ENCODE data around the gene MRPL54. TPM values are rescaled to one million over a fixed set of nuclear protein-coding genes. Genes with fewer than 3 reads are reported as not detected.
"Not testable (repeated sequence)": the region's sequence is repeated elsewhere in the genome, so short reads cannot be mapped to it uniquely, and the experiment has no call there.

MRPL54 gene
- total RNA-seq, 1 donor from 2014 or later = 35.3 TPM

DNA sequence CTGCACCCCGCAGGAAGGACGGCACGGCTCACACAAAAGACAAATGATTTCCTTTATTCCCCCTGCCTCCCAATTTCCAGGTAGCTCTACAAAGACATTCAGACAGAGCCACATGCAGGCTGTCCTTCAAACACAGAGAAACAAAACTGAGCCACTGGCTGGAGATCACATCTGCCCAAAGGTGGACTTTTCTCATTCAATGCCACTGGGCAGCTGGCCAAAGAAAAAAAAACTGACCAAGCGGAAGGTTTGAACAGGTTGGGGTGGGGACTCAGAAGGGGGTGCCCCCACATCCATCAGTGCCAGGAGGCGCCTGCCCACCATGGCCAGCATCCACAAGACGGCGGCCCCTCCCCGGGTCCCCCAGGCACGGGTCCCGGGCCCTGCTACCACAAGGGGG is 41.5 kb downstream of the MRPL54 start:
- ATAC-seq (no peak), DNase-seq (ENCODE audit: low spot score) (no peak)
- intact Hi-C loops (cut with DNase I) = no loop called here

DNA sequence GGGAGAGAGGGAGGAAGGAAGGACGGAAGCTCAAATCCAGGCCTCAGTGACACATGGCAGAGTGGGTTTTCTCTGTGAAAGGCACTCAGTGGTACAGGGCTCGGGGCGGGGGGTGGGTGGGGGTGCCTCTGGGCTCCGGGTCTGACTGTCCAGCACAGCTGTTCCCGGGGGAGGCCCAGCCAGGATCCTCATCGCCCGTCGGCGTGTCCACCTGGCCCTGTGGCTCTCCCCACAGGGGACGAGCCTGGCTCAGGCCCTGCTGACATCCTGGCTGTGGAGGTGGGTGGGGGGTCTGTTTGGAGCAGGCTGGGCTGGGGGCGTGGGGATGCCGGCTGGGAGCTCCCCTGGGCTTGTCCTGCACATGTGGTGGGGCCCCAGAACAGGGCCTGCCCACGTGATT is 41.9 kb downstream of the MRPL54 start:
- intact Hi-C loops (cut with DNase I) = no loop called here
- ATAC-seq = no peak
- DNase-seq (ENCODE audit: low spot score) = no peak

DNA sequence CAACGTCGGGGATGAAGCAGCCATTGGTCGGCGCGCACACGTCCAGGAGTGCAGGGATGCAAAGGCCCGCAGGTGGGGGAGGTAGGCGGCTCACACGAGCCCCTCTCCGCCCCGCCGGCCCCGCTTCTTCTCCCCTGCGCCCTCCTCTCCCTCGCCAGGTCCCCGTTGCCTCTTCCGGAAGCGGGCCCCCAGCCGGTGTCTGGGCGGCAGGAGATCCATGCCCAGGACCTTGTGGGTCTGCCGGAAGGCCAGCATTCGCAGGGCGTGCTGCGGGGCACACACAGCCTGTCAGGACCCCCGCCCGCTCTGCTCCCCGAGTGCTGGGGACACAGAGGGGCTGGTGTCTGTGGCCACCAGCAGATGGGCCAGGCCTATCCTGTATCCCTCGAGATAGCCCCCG is 43.4 kb downstream of the MRPL54 start:
- intact Hi-C loops (cut with DNase I) = no loop called here
- ATAC-seq = no peak
- no peak for DNase-seq (ENCODE audit: low spot score)

DNA sequence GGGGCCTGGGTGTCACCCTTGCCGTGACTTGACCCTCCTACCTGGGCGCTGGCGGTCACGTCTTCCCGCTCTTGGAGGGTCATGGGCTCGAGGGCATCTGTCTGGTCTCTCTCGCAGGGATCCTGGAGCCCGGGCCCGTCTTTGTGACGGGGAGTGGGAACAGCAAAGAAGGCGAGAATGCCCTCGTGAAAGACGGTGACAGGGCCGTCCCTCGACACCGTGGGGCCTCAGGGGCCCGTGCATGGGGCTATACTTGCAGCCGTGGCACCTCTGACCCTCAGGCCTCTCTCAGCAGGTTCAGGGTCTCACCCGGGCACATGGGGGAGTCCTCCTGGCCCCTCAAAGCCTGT is 44.6 kb downstream of the MRPL54 start:
- no peak for DNase-seq (ENCODE audit: low spot score)
- intact Hi-C loops (cut with DNase I) = no loop called here
- no peak for ATAC-seq

DNA sequence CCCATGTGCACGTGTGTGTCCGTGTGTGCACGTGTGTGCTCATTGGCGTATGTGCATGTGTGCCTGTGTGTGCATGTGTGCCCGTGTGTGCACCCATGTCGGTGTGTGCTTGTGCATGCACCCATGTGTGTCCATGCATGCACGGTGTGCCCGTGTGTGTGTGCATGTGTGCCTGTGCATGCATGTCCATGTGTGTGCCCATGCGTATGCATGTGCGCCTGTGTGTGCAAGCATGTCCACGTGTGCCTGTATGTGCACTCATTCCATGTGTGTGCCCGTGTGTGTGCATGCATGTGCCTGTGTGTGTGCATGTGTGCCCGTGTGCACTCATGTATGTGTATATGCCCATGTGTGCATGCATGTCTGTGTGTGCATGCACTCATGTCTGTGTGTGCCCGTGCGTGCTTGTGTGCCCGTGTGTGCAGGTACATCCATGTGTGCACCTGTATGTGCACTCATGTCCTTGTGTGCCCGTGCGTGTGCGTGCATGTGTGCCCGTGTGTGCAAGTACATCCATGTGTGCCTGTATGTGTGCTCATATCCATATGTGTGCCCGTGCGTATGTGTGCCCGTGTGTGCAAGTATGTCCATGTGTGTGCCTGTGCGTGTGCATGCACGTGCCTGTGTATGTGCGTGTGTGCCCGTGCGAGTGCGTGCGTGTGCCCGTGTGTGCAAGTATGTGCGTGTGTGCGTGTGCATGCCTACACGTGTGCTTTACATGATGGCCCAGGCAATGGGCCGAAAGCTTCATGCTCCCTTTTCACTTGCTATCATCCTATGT is 45.3 kb downstream of the MRPL54 start:
- no peak for DNase-seq (ENCODE audit: low spot score)
- intact Hi-C loops (cut with DNase I) = no loop called here
- ATAC-seq = no peak

DNA sequence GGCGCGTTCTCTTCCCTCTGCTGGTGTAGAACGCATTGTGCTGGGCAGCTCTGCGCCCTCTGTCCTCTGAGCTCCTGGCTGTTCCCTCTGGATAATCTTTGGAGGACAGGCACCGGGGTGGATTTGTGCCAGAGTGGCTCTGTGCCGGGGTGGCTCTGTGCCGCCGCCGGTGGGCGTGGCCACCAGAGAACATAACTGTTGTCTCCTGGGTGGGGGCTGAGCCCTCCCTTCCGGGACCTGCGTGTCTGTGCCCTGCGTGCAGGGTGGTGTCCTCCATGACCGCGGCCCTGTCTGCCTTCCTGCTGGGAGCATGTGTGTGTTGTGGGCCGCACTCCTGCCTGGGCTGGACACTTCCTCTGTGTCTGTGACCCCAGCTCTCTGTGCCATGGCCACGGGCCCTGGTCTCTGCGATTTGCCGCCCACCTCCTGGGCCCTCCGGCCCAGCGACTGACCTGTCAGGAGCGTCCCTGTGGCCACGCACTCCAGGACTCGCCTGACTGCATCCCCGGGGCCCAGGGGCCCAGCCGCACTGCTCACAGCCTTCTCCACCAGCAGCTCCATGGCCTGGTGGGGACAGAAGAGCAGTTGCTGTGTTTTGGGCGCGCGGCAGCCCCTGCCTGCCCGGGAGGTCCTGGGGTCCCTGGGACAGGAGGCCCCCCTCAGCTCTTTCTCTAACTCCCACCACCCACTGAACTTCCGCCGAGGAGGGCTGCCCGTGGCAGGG is 46.1 kb downstream of the MRPL54 start:
- intact Hi-C loops (cut with DNase I) = no loop called here
- no peak for ATAC-seq
- DNase-seq (ENCODE audit: low spot score) = no peak

DNA sequence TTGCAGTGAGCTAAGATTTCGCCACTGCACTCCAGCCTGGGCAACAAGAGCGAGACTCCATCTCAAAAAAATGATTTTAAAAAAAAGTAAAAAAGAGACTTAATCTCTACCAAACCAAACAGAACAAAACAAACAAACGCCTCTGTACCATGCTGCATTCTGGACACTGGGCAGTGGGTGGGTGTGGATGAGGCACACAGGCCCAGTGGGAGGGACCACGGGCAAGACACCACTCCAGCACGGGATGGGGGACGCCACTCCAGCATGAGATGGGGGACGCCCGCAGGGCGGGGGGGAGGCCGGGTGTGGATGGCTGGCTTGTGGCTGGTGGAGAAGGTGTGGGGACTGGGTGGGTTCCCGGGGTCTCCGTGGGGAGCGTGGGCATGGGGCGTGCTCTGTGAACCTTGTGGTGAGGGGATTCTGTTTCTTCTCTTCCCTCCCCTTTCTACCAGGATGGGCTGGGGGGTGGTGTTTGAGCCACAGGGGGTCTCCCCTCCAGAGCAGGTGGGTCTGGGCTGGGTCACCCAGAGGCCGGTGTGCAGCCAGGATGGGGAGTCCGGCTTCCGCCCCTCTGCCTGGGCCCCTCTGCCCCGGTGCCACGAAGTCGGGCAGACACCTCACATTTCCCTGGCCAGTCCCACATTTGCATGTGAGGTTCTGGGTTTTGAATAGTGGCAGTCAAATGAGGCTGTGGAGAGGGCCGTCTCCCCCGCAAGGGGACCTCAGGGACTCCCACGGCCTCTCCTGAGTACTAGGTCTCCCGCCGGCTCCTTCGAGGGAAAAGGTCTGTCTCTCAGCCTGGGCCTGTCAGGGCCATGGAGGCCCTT is 47.6 kb downstream of the MRPL54 start:
- intact Hi-C loops (cut with DNase I) = no loop called here
- no peak for DNase-seq (ENCODE audit: low spot score)
- ATAC-seq = no peak

DNA sequence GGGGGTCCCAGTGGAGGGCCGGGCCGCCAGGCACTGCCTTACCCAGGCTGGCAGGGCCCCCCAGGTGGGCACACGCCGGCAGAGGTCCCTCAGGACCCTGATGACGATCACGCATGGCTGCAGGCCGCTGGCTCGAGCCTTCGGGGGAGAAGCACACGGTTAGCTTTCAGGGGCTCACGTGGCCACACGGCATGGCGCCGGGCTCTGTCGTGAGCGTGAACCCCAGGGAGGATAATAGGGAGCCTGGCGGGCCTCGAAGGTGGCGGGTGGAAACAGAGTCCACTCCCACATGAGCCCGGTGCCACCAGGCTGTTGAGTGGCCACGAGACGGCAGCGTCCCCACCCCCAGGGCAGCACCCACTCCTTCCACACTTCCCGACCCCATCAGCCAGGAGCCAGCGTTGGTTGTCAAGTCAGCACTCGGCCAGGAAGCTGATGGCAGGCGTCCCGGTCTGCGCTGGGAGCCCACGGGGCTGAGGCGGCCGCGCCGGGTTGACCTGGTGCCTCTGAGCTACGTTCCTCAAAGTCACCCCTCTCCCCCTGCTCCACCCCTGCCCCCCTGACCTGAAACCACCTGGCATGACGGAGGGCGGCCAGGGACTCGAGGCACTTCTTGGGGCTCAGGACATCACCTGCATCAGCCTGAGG is 48.4 kb downstream of the MRPL54 start:
- DNase-seq (ENCODE audit: low spot score) (no peak), ATAC-seq (peak; percentile 25)
- intact Hi-C loops (cut with DNase I) = no loop called here

DNA sequence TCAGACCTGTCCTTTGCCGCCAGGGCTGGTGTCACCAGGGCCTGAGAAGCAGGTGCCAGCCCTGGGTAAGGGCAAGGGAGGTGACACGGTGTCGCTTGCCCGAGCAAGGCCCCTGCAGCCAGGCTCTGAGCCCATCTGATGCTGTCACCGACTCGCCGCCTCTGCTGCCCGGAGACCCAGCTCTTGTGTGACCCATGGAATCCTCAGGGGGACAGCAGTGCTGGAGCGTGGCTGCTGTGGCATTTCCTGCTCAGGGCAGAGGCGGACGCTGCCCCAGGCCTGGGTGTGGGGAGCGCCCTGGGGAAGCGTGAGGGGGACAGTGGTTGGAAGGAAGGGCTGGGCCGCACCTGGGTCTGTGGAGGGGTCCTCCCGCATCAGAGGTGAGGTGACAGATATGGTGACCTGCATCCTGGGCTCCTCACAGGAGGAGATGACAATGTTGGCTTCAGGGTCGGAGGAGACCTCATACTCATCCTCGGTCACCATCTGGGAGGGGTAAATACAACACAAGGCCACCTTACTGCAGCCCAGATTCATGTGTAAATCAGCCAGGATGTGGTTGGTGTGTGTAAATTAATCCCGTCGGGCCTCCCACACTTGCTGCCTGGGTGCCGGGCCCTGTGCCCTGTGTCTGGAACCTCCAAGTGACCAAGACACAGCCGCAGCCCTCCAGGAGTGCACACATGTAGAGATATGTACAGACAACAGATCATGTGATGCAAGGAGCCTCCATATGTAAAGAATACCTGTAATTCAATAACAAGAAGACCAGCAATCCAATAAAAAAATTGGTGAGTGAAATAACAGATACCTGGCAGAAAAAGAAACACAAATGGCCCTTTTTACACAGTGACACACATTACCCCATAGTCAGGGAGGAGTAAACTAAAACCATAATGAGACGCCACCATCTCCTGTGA is 51.3 kb downstream of the MRPL54 start:
- ATAC-seq = no peak
- intact Hi-C loops (cut with DNase I) = no loop called here

DNA sequence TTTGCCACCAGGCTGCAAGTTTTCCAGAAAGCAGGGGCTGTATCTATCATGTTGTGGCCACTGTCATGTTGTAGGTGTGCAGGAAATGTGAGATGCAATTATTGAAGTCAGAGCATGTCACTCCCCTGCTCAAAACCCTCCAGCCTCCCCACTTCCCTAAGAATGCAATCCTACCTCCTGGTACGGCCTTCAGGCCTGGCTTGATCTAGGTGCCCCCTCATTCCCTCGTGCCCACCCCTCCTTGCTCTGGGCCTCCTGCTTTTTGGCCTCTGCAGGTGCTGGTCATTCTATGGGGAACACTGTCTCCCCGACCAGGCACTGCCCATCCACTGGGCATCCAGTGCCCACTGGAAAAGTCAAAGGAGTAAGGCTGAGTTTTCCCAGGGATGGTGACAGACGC is 52.2 kb downstream of the MRPL54 start:
- DNase-seq (ENCODE audit: low spot score) (no peak), ATAC-seq (no peak)
- intact Hi-C loops (cut with DNase I) = no loop called here

More for the DNA sequence above, 51.3 kb downstream of the MRPL54 start:
- no peak for DNase-seq (ENCODE audit: low spot score)

DNA sequence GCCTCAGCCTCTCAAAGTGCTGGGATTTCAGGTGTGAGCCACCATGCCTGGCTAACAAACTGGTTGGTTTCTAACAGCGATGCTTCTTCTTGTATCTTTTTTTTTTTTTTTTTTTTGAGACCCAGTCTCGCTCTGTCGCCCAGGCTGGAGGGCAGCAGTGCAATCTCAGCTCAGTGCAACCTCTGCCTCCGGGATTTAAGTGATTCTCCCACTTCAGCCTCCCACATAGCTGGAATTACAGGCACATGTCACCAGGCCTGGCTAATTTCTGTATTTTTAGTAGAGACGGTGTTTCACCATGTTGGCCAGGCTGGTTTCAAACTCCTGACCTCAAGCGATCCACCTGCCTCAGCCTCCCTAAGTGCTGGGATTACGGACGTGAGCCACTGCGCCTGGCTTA is 53.7 kb downstream of the MRPL54 start:
- ATAC-seq; intact Hi-C loops (cut with DNase I); DNase-seq (ENCODE audit: low spot score): not testable (repeated sequence)

DNA sequence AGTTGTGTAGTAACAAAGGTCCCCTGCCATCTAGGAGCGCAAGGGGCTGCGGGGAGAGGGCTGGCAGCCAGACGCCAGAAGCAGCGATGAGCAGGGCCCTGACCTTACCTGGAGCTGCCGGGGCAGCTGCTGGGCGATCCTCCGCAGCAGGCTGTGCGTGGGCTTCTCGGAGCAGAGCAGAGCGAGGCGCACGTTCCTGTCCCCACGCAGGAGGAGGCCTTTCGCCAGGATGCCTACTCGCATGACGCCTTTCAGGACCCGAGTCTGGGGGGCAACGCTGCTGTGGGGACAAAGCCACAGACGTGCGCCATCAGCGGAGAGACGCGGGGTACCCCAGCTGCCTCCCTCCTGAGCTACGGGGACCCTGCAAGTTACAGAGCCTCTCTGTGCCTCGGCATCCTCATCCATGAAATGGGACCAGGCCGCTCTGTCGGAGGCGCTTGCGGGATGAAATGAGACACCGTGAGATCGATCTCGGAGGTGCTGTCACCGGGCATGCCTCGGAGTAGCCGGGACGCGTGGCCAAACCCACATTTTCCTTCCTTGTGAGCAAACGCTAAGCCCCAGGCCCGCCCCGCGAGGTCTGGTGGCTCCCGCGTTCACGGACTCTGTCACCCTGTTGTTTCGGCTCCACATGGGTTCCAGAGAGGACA is 54.2 kb downstream of the MRPL54 start:
- intact Hi-C loops (cut with DNase I) = no loop called here
- DNase-seq (ENCODE audit: low spot score) (no peak), ATAC-seq (no peak)

Other genes starting within 250 kb of the MRPL54 start
- 4.9 TPM for gene TEKTIP1, start 223.5 kb upstream of the MRPL54 start, total RNA-seq
- gene MFSD12, start 205.1 kb upstream of the MRPL54 start, total RNA-seq = 52.5 TPM
- 72.9 TPM for gene HMG20B, start 189.7 kb upstream of the MRPL54 start, total RNA-seq
- gene GIPC3, start 177.2 kb upstream of the MRPL54 start, total RNA-seq = 2.4 TPM
- gene TBXA2R, start 155.8 kb upstream of the MRPL54 start, total RNA-seq = 11.2 TPM
- 19.6 TPM for gene CACTIN, start 135.9 kb upstream of the MRPL54 start, total RNA-seq
- gene PIP5K1C, start 62.2 kb upstream of the MRPL54 start, total RNA-seq = 46.9 TPM
- gene TJP3, start 54.3 kb upstream of the MRPL54 start, total RNA-seq = 2.1 TPM
- gene APBA3, start 990 bp upstream of the MRPL54 start, total RNA-seq = 26.1 TPM
- gene RAX2, start 9.5 kb downstream of the MRPL54 start, total RNA-seq = not detected
- gene MATK, start 23.7 kb downstream of the MRPL54 start, total RNA-seq = 1.6 TPM
- 0.31 TPM for gene ZFR2, start 106.4 kb downstream of the MRPL54 start, total RNA-seq
- gene ATCAY, start 118.0 kb downstream of the MRPL54 start, total RNA-seq = not detected
- gene NMRK2, start 170.4 kb downstream of the MRPL54 start, total RNA-seq = not detected
- gene DAPK3, start 208.4 kb downstream of the MRPL54 start, total RNA-seq = 69.0 TPM
- gene EEF2, start 222.8 kb downstream of the MRPL54 start, total RNA-seq = 1,381 TPM
- 33.4 TPM for gene PIAS4, start 245.1 kb downstream of the MRPL54 start, total RNA-seq